Suppressor macrophage treated with lipopolysaccharide for 1 hour (primary cell): Measurements from ENCODE around the gene DUS2.
A peak's percentile ranks its signal among the peaks of the same experiment; 100 is the strongest.
"Not testable (repeated sequence)": the region's sequence is repeated elsewhere in the genome, so short reads cannot be mapped to it uniquely, and the experiment has no call there.

Experiments
- DNase-seq, 3 donors: peaks; one replicate each; pipeline ENCODE4 v3.0.0-alpha.2; 2020 to 2022

Gene DUS2

DNA sequence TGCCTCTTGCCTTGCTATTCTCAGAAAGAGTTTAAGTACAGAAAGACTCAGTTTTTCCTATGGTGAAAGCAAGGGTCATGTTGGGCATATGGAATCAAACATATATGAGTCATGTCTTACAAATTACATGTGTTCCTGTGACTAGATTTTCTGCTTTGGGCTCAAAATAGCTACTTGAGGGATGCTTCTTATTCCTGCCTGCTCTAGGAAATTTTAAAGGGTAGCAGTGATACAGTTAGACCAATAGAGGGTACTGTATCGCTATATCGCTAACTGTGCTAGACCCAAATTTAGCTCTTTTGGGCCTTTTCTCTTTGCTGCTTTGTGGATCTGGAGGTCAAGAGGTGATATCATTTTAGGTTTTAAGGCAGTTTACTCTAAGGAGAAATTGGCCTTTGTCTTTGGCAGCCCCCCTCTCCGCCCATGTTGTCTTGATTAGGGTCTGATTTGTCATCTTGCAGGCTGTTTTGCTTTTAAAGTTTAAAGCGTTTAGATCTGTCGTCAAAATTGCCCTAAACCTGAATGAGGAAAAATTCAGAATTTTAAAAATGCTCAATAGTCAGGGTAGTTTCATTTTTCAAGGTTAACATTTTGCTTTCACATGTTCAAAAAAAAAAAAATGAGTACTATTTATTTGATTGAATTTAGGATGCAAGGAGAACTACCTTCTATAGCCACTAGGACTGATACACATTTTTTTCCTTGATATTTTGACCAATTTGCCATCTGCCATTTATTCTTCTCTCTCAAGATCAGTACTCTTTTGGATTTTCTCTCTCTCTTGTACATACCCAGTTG is 70.9 kb downstream of the DUS2 start:
- DNase-seq: peak; percentile 26 to 58 (median 42)

DNA sequence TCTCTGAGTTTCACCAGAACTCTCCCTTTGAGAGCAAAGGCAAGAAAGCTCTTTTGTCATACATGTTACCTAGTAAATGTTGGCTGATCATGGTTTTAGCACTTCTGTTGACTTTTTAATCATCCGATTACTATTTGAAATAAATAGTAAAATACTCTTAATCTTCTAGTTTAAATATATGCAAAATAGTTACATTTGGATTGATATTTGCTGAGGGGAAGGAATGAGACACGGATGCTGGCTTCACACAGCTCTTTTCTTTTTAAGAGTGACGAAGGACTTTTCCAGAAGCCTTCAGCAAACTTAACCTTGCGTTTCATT is 71.5 kb downstream of the DUS2 start:
- no peak for DNase-seq

DNA sequence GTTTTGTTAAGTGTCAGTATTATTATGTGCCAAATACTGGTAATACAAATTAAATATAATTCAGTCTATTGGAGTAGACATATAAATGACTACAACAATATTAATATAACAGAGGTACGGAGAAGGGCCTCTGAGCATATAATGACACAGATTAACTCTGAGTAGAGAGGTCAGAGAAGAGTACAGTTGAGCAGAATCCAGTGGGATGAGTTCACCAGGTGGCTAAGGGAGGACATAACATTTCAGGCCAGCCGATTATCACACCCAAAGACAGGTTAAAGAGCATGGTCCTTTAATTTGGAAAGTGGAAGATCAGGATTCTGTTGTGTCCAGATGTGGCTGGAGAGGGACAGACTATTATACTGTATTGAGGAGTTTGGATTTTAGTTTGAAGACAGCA is 73.4 kb downstream of the DUS2 start:
- DNase-seq: no peak

DNA sequence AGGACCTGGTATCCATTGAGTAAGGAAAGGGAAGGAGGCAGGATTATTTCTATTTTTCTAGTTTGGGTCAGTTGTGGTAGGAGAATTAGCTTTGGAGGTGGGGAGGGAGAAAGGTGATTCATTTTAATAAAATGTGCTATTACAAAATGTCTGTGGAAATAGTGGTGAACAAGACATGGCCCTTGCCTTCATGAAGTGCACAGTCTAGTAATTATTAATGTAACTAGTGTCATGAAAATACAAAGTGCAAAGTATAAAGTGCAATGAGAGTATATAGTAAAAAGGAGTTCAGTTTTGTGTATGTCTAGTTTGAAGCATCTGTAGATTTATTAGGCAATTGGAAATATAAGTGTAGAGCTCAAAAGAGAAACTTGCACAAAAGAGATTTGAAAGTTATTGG is 74.0 kb downstream of the DUS2 start:
- no peak for DNase-seq

DNA sequence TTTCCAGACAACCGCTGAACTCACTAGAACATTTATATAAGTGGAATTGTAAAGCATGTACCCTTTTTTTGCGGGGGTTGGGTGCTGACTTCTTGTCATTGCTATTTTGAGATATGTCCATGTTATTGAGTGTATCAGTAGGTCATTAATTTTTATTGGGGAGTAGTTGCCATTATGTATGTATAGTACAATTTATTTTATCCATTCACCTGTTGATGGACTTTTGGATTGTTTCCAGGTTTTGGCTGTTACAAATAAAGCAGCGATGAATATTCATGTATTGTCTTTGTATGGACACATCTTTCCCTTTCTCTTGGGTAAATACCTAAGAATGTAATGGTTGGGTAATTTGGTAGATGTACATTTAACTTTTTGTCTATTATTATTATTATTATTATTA is 74.8 kb downstream of the DUS2 start:
- no peak for DNase-seq

DNA sequence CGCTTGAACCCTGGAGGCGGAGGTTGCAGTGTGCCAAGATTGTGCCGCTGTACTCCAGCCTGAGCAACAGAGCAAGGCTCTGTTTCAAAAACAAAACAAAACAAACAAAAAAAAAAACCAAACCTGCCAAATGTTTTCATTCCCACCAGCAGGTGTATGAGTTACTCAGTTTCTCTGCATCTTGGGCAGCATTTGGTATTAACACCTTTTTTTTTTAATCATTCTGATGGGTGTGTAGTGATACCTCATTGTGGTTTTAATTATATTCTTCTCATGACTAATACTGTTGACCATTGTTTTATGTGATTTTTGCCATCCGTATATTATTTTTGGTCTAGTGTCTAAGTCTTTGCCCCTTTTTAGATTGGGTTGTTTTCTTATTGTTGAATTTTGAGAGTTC is 77.4 kb downstream of the DUS2 start:
- DNase-seq: no peak

DNA sequence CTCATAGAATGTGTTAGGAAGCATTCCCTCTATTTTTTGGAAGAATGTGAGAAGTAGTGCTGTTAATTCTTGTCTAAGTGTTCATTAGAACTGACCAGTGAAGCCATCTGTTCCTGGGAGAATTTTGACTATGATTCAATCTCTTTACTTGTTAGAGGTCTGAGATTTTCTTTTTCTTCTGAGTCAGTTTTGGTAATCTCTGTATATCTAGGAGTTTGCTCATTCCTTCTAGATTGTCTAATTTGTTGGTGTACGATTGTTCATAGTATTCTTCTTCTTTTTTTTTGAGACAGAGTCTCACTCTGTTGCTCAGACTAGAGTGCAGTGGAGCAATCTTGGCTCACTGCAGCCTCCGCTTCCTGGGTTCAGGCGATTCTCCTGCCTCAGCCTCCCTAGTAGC is 82.5 kb downstream of the DUS2 start:
- DNase-seq: no peak

DNA sequence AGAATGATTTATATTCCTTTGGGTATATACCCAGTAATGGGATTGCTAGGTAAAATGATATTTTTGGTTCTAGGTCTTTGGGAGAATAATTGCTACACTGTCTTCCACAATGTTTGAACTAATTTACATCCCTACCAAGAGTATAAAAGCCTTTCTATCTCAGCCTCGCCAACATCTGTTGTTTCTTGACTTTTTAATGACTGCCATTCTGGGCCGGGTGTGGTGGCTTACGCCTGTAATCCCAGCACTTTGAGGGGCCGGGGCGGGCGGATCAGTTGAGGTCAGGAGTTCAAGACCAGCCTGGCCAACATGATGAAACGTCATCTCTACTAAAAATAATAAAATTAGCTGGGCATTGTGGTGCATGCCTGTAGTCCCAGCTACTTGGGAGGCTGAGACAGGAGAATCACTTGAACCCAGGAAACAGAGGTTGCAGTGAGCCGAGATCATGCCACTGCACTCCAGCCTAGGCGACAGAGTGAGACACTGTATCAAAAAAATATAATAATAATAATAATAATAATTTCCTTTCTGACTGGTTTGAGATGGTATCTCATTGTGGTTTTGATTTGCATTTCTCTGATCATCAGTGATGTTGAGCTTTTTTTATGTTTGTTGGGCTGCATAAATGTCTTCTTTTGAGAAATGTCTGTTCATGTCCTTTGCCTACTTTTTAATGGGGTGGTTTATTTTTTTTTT is 84.3 kb downstream of the DUS2 start:
- DNase-seq: not testable (repeated sequence)

DNA sequence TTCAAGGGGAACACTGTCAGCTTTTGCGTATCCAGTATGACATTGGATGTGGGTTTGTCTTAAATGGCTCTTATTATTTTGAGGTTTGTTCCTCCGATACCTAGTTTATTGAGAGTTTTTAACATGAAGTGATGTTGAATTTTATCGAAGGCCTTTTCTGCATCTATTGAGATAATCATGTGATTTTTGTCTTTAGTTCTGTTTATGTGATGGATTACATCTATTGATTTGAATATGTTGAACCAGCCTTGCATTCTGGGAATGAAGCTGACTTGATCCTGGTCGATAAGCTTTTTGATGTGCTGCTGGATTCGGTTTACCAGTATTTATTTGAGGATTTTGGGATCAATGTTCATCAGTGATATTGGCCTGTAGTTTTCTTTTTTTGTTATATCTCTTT is 86.1 kb downstream of the DUS2 start:
- DNase-seq: not testable (repeated sequence)

DNA sequence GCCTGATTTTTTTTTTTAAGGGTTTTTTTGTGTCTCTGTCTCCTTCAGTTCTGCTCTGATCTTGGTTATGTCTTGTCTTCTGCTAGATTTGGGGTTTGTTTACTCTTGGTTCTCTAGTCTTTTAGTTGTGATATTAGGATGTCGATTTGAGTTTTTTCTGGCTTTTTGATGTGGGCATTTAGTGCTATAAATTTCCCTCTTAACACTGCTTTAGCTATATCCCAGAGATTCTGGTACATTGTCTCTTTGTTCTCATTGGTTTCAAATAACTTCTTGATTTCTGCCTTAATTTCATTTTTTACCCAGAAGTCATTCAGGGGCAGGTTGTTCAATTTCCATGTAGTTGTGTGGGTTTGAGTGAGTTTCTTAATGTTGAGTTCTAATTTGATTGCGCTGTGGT is 87.5 kb downstream of the DUS2 start:
- not testable (repeated sequence) for DNase-seq

DNA sequence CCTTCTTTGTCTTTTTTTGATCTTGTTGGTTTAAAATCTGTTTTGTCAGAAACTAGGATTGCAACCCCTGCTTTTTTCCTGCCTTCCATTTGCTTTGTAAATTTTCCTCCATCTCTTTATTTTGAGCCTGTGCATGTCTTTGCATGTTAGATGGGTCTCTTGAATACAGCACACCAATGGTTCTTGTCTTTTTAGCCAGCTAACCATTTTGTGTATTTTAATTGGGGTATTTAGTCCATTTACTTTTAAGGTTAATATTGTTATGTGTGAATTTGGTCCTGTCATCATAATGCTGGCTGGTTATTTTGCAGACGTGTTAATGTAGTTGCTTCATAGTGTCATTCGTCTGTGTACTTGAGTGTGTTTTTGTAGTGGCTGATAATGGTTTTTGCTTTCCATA is 88.3 kb downstream of the DUS2 start:
- DNase-seq: no peak

DNA sequence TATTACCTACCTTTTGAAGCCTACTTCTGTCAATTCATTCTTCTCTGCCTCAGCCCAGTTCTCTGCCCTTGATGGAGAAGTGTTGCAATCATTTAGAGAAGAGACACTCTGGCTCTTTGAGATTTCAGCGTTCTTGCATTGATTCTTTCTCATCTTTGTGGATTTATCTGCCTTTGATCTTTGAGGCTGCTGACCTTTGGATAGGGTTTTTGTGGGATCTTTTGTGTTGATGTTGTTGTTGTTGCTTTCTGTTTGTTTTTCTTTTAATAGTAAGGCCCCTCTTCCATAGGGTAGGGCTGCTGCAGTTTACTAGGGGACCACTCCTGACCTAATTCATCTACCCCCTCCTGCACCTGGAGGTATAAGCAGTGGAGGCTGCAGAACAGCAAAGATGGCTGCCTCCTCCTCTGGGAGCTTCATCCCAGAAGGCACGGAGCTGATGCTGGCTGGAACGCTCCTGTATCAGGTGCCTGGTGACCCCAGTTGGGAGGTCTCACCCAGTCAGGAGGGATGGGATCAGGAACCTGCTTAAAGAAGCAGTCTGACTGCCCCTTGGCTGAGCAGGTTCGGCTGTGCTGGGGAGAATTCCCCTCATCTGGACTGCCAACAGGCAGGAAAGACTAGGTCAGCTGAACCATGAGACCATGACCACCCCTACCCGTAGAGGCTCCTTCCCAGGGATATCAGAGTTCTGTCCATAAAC is 90.1 kb downstream of the DUS2 start:
- no peak for DNase-seq

DNA sequence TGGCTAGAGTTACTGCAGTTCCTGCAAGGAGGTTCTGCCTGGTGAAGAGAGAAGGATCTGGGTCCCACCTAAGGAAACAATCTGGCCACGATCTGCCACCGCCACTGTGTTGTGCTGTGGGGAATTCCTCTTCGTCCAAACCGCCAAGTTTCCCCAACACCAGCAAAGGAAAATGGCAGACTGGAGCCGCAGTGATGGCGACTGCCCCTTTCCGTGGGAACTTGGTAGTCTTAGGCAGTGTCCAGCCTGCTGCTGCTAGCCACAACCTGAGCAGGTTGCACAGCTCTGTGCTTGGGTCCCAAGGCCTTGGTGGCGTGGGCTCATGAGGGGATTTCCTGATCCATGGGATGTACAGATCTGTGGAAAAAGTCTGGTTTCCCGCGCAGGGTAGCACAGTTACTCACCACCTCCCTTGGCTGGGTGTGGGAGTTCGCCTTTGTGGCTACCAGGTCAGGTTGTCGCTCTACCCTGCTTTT is 90.7 kb downstream of the DUS2 start:
- no peak for DNase-seq

DNA sequence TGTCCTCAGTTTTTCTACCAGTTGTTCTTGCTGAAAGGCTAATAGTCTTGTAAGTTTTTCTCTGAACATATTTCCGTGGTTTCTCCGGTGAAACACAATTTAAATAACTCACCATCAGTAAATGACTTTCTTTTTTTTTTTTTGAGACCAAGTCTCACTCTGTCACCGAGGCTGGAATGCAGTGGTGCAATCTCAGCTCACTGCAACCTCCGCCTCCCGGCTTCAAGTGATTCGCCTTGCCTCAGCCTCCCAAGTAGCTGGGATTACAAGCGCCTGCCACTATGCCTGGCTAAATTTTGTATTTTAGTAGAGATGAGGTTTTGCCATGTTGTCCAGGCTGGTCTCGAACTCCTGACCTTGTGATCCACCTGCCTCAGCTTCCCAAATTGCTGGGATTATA is 91.9 kb downstream of the DUS2 start:
- not testable (repeated sequence) for DNase-seq

DNA sequence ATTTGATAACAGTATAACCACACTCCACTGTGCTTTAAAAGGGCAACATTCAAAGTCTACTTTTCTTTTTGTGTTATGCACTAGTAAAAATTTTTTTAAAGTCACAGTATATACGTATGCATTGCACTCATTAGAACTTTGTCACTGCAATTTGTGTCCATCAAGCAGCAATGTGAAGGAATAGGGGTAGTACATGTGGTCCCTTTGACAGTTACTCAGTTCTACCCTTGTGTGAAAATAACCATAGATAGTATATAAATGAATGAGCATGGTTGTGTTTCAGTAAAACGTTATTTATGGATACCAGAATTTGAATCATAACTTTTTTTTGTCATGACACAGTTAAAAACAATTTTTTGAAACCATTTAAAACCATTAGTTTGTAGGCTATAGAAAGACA is 92.8 kb downstream of the DUS2 start:
- DNase-seq: no peak

DNA sequence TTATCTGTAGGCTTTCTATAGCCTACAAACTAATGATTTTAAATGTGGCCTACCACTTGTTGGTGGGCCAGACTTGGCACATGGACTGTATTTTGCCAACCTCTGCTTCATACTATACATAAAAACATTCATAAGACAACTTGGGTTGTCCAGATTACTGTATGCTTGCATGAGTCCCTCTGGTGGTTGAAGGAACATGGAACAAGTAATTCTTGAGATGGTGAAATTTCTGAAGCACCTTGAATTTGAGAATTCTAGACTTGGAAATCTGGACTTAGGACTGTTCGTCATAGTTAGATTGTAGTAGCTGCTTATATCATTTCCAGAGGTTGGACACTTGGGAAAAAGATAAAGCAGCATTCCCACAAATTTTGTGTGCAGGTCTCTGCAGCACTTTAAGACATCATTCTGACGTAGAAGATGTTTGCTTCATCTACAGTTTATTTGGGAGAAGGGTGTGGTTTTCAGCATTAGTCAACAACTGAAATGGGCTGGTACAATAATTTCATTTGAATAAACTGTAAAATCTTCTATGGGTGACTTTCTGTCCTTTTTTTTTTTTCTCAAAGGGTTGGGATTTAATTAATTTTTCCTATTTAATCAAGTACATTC is 93.3 kb downstream of the DUS2 start:
- peak; percentile 31 to 49 (median 46) for DNase-seq

DNA sequence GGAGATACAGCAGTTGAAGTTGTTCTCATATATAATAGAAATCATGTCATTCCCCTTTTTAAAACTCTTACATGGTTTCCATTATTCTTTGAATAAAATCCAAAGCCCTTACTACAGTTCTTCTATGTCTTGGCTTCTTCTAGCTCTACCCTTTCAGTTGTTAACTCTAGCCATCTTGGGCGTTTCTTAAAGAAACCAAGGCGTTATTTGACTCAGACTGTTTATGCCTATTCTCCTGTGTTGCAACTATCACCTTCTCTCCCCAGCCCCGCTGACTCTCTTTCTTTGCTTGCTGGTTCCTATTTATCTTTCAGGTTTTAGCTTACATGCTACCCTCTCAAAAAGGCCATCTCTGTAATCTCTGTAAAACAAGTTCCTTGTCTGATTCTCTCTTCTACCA is 94.8 kb downstream of the DUS2 start:
- DNase-seq: no peak

DNA sequence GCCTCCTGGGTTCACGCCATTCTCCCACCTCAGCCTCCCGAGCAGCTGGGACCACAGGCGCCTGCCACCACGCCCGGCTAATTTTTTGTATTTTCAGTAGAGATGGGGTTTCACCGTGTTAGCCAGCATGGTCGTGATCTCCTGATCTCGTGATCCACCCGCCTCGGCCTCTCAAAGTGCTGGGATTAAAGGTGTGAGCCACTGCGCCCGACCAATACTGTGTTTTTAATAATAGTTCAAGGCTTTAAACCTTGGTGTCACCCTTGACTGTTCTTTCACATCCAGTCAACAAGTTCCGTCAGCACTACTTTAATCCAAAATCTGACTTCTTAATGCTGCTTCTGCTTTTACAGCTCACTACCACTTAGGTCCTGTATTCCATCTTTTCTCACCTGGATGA is 95.9 kb downstream of the DUS2 start:
- DNase-seq: not testable (repeated sequence)

DNA sequence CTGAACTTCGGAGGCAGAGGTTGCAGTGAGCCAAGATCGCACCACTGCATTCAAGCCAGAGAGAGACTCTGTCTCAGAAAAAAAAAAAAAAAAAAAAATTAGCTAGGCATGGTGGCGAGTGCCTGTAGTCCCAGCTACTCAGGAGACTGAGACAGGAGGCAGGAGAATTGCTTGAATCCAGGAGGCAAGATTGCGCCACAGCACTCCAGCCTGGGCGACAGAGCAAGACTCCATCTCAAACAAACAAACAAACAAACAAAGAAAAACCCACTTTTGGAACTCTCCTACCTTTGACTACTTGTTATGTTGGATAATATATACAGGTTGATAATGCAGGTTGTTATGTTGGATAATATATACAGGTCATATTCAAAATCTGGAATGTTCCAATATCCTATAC is 97.4 kb downstream of the DUS2 start:
- DNase-seq: not testable (repeated sequence)

DNA sequence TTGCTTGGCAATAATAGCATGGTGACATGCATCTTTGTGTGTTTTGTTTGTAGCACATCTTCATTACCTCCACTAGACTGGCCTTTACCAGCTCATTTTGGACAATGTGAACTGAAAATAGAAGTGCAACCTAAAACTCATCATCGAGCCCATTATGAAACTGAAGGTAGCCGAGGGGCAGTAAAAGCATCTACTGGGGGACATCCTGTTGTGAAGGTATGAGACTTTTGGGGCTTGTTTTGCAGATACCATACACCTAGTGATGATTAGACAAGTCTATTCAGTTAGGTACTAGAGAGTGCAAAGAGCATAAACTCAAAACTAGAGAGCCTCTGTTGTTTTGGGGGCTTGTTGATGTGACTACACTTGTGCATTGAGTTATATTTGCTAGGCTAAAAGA is 103.3 kb downstream of the DUS2 start:
- no peak for DNase-seq

DNA sequence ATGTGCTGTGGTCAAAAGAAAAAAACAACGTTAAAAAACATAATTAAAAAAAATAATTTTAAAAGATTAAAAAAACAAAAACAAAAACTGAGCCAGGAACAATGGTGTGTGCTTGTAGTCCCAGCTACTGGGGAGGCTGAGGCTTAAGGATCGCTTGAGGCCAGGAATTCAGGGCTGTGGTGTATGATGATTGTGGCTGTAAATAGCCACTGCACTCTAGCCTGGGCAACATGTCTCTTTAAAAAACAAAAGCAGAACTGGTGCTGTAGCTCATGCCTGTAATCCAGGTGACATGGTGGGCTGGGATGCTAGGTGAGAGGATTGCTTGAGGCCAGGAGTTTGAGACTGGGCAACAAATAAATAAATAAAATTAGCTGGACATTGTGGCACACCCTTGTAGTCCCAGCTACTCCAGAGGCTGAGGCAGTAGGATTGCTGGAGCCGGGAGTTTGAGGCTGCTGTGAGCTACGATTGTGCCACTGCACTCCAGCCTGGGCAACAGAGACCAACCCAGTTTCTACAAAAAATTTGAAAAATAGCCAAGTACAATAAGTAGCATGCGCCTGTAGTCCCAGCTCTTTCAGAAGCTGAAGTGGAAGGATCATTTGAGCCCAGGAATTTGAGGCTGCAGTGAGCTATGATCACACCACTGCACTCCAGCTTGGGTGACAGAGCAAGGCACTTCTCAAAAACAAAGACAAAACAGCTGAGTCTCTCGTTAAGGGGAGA is 105.7 kb downstream of the DUS2 start:
- no peak for DNase-seq
